ENCODE data around the gene SLC7A9. TPM values are rescaled to one million over a fixed set of nuclear protein-coding genes. Genes with fewer than 3 reads are reported as not detected.

Gene SLC7A9
- total and polyA plus RNA-seq, 4 donors, result 6.8 to 16.3 (median 9.8) TPM

DNA sequence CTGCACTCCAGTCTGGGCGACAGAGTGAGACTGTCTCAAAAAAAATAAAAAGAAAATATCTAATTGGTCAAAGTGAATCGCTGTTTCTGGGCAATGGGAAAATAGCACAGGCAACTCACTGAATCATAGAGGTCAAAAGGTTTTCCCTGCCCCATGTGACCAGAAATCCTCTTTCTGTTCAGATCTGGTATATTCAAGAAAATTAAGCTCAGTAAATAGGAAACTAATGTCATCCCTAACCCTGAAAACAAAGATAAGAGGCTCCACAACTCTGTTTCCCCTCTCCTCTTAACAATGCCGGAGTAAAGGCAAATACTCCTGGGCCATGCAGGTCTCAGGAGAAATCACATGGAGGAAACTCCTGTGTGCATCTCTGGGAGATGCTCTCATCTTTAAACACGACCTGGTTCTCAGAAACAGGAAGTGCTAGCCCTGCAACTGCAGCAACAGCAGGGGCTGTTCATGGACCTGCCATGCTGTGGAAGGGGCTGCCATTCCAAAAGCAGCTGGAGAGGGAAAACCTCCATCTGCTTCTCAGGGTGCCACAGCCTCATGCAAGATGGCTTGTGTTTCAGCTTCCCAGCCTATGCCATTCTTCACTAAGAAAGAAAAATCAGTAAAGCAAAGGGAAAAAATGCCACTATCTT lies 47.5 kb upstream of the SLC7A9 start:
- no peaks in the 10 kb centered on the region for H3K9me3 ChIP-seq (ENCODE audit: control insufficient read depth in 4 of 4, low read length in 3 of 4)
- peak; percentile 63 for TF ChIP-seq NR2F2 (IDR thresholded peaks at IDR 0.05)
- TF ChIP-seq, protein P1, sequence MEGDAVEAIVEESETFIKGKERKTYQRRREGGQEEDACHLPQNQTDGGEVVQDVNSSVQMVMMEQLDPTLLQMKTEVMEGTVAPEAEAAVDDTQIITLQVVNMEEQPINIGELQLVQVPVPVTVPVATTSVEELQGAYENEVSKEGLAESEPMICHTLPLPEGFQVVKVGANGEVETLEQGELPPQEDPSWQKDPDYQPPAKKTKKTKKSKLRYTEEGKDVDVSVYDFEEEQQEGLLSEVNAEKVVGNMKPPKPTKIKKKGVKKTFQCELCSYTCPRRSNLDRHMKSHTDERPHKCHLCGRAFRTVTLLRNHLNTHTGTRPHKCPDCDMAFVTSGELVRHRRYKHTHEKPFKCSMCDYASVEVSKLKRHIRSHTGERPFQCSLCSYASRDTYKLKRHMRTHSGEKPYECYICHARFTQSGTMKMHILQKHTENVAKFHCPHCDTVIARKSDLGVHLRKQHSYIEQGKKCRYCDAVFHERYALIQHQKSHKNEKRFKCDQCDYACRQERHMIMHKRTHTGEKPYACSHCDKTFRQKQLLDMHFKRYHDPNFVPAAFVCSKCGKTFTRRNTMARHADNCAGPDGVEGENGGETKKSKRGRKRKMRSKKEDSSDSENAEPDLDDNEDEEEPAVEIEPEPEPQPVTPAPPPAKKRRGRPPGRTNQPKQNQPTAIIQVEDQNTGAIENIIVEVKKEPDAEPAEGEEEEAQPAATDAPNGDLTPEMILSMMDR (IDR thresholded peaks at IDR 0.05; ENCODE audit: low read depth, low read length, missing input control), result no peak
- H3K9ac ChIP-seq (ENCODE audit: low read depth in 1 of 2, low read length in 2 of 2), result no peak overlapping the region
- peaks cover 0 to 6% (median under 1%) of the 10 kb centered on the region in 4 donors for H3K36me3 ChIP-seq (ENCODE audit: control insufficient read depth in 4 of 4, insufficient read depth in 3 of 4, low read depth in 1 of 4, low read length in 3 of 4)
- WGBS, result 50% methylated on average over 4 of the region's 4 CpGs
- no peaks in the 10 kb centered on the region for H3K4me1 ChIP-seq (ENCODE audit: control insufficient read depth in 4 of 4, insufficient read depth in 4 of 4, low read length in 3 of 4)
- no peak overlapping the region for H3K4me3 ChIP-seq (ENCODE audit: low read depth in 1 of 3, low read length in 3 of 3)
- no peak for DNase-seq (ENCODE audit: low spot score)
- no peak overlapping the region for H3K27ac ChIP-seq (ENCODE audit: low read depth in 1 of 2, low read length in 2 of 2)
- H3K27me3 ChIP-seq (ENCODE audit: control insufficient read depth in 4 of 4, insufficient read depth in 4 of 4, low read length in 3 of 4), result no peaks in the 10 kb centered on the region

DNA sequence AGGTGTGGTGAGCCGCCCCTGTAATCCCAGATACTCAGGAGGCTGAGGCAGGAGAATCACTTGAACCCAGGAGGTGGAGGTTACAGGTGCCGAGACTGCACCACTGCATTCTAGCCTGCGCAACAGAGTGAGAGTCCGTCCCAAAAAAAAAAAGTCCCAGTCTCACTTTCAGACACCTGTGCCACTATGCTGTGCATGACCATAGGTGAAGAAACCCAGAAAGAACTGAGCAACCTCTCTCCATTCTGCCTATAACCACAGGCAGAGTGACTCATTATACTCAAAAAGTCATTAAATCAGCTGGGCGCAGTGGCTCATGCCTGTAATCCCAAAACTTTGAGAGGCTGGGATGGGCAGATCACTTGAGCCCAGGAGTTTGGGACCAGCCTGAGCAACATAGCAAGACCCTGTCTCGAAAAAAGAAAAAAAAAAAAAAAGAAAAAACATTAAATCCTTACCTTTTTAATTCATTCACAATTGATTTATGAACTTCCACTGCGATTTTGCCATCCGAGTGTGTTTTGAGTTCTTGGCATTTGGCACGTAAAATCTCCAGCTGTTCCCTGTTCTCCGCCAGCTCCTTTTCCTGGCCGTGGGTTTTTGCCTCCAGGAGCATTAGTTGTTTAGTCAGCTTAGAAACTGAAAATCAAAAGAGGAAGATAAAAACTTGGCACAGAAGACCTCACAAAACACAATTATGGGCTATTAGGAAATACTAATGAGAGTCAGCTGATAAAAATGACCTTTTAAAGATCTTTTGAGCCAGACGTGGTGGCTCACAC lies 45.5 kb upstream of the SLC7A9 start:
- DNase-seq (ENCODE audit: low spot score), result no peak
- Histone ChIP-seq H3K9me3 (ENCODE audit: control insufficient read depth in 4 of 4, low read length in 3 of 4) (no peaks in the 10 kb centered on the region), H3K27me3 (ENCODE audit: control insufficient read depth in 4 of 4, insufficient read depth in 4 of 4, low read length in 3 of 4) (no peaks in the 10 kb centered on the region), H3K27ac (ENCODE audit: low read depth in 1 of 2, low read length in 2 of 2) (no peak overlapping the region), H3K4me1 (ENCODE audit: control insufficient read depth in 4 of 4, insufficient read depth in 4 of 4, low read length in 3 of 4) (no peaks in the 10 kb centered on the region), H3K36me3 (ENCODE audit: control insufficient read depth in 4 of 4, insufficient read depth in 3 of 4, low read depth in 1 of 4, low read length in 3 of 4) (peaks cover 0 to 11% (median 2%) of the 10 kb centered on the region in 4 donors), H3K4me3 (ENCODE audit: low read depth in 1 of 3, low read length in 3 of 3) (no peak overlapping the region), H3K9ac (ENCODE audit: low read depth in 1 of 2, low read length in 2 of 2) (no peak overlapping the region)
- 95% methylated on average over 12 of the region's 12 CpGs for WGBS
- TF ChIP-seq, protein P2, sequence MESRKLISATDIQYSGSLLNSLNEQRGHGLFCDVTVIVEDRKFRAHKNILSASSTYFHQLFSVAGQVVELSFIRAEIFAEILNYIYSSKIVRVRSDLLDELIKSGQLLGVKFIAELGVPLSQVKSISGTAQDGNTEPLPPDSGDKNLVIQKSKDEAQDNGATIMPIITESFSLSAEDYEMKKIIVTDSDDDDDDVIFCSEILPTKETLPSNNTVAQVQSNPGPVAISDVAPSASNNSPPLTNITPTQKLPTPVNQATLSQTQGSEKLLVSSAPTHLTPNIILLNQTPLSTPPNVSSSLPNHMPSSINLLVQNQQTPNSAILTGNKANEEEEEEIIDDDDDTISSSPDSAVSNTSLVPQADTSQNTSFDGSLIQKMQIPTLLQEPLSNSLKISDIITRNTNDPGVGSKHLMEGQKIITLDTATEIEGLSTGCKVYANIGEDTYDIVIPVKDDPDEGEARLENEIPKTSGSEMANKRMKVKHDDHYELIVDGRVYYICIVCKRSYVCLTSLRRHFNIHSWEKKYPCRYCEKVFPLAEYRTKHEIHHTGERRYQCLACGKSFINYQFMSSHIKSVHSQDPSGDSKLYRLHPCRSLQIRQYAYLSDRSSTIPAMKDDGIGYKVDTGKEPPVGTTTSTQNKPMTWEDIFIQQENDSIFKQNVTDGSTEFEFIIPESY (IDR thresholded peaks at IDR 0.05), result no peak
- TF ChIP-seq JUND (IDR thresholded peaks at IDR 0.05) (no peak), NR2F2 (IDR thresholded peaks at IDR 0.05) (no peak), HNF4G (IDR thresholded peaks at IDR 0.05) (no peak), FOXA1 (IDR thresholded peaks at IDR 0.05) (no peak), RAD21 (IDR thresholded peaks at IDR 0.05) (no peak), GABPA (IDR thresholded peaks at IDR 0.05 in 1 of 2, conservative IDR thresholded peaks at IDR 0.05 in 1 of 2) (no peak), HNF4A (conservative IDR thresholded peaks at IDR 0.05) (no peak)
- TF ChIP-seq, protein P3, sequence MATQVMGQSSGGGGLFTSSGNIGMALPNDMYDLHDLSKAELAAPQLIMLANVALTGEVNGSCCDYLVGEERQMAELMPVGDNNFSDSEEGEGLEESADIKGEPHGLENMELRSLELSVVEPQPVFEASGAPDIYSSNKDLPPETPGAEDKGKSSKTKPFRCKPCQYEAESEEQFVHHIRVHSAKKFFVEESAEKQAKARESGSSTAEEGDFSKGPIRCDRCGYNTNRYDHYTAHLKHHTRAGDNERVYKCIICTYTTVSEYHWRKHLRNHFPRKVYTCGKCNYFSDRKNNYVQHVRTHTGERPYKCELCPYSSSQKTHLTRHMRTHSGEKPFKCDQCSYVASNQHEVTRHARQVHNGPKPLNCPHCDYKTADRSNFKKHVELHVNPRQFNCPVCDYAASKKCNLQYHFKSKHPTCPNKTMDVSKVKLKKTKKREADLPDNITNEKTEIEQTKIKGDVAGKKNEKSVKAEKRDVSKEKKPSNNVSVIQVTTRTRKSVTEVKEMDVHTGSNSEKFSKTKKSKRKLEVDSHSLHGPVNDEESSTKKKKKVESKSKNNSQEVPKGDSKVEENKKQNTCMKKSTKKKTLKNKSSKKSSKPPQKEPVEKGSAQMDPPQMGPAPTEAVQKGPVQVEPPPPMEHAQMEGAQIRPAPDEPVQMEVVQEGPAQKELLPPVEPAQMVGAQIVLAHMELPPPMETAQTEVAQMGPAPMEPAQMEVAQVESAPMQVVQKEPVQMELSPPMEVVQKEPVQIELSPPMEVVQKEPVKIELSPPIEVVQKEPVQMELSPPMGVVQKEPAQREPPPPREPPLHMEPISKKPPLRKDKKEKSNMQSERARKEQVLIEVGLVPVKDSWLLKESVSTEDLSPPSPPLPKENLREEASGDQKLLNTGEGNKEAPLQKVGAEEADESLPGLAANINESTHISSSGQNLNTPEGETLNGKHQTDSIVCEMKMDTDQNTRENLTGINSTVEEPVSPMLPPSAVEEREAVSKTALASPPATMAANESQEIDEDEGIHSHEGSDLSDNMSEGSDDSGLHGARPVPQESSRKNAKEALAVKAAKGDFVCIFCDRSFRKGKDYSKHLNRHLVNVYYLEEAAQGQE (IDR thresholded peaks at IDR 0.05), result no peak

Data from liver (tissue), 9 donors.